Mucosa of descending colon (tissue), 3 donors: Measurements from ENCODE around the gene ATF2. TPM values are rescaled to one million over a fixed set of nuclear protein-coding genes. Genes with fewer than 3 reads are reported as not detected.

ENCODE experiments used
- ATAC-seq: fragments of 200-7000 bp; cut with Tn5 transposase; one replicate; pipeline ENCODE4 v1.9.1; 2020; ENCODE audit warnings: mild to moderate bottlenecking, moderate library complexity
- DNase-seq, 3 donors: peaks; one replicate each; pipeline ENCODE4 v3.0.0-alpha.2; 2020
- H3K36me3 ChIP-seq: fragments of 200-600 bp; one replicate; pipeline ENCODE4 v1.8.0; 2021; ENCODE audit warnings: low read depth, mild to moderate bottlenecking
- H3K4me1 ChIP-seq: fragments of 200-600 bp; one replicate; pipeline ENCODE4 v1.8.0; 2021; ENCODE audit warnings: low read depth, mild to moderate bottlenecking
- H3K4me3 ChIP-seq: fragments of 200-600 bp; one replicate; pipeline ENCODE4 v1.8.0; 2021; ENCODE audit warnings: mild to moderate bottlenecking
- H3K9me3 ChIP-seq: fragments of 200-600 bp; one replicate; pipeline ENCODE4 v1.8.0; 2021; ENCODE audit warnings: mild to moderate bottlenecking
- intact Hi-C, 2 donors: fragments of 100-400 bp; cut with DNase I in 1 of 2; cut with micrococcal nuclease in 1 of 2; formaldehyde crosslinking; loops; one replicate each; pipeline versions ENCODE4 v1.11.0 to v1.11.1; 2022; cut with DNase I, micrococcal nuclease
- total RNA-seq, 3 donors: library from RNA; stranded (reverse); fragmentation: NEBNext Ultra II Directional in 2 of 3; extraction: Animal tissue kit (Norgen Biotek cat#: 25700) in 2 of 3; gene quantifications; one replicate each; pipeline versions ENCODE4 v1.2.1 to v1.2.4, GENCODE V29; 2021 to 2023
- TF ChIP-seq, protein P1 (sequence below): fragments of 200-600 bp; IDR thresholded peaks from one replicate; pipeline ENCODE4 v1.8.0; 2022; ENCODE audit warnings: antibody characterized with exemption, mild to moderate bottlenecking
- donor health status: DM: no; HTN: no; CAD: no; lungs with moderate emphysema.
- donor health status: DM: no; HTN: no; CAD: no.
- donor health status: DM: no; HTN: yes; CAD: no.

Gene ATF2
- total RNA-seq, 3 donors from 2014 or later: 43.3 to 50.3 (median 44.7) TPM

DNA sequence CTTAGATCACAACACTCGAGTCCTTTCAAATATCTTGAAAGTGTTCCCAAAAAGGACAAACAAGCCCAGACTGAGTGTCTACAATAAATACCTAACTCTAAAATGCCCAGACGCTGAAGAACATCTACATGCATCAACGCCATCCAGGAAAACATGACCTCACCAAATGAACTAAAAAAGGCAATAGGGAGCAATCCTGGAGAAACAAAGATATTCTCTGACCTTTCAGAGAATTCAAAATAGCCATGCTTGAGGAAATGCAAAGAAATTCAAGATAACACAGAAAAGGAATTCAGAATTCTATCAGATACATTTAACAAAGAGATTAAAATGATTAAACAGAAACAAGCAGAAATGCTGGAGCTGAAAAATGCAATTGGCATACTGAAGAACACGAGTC lies 101.6 kb downstream of the ATF2 start:
- no peak for ATAC-seq
- intact Hi-C loops: no loop called here

DNA sequence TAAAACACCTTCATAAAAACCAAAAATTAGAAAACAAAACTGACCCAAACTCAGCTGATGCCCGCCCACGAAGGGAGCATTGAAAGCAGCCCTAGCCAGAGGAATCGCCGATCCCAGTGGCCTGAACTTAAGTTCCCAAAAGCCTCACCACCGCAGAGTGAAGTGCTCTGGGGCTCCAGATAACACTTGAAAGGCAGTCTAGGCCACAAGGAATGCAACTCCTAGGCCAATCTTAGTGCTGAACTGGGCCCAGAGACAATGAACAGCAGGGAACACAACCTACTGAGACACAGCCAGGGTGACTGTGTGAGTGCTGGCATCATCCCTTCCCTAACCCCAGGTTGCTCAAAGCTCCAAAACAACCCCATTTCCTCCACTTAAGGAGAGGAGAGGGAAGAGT lies 103.2 kb downstream of the ATF2 start:
- TF ChIP-seq, protein P1, sequence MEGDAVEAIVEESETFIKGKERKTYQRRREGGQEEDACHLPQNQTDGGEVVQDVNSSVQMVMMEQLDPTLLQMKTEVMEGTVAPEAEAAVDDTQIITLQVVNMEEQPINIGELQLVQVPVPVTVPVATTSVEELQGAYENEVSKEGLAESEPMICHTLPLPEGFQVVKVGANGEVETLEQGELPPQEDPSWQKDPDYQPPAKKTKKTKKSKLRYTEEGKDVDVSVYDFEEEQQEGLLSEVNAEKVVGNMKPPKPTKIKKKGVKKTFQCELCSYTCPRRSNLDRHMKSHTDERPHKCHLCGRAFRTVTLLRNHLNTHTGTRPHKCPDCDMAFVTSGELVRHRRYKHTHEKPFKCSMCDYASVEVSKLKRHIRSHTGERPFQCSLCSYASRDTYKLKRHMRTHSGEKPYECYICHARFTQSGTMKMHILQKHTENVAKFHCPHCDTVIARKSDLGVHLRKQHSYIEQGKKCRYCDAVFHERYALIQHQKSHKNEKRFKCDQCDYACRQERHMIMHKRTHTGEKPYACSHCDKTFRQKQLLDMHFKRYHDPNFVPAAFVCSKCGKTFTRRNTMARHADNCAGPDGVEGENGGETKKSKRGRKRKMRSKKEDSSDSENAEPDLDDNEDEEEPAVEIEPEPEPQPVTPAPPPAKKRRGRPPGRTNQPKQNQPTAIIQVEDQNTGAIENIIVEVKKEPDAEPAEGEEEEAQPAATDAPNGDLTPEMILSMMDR: no peak
- H3K36me3 ChIP-seq: no peaks in the 10 kb centered on the region
- no peak for DNase-seq
- intact Hi-C loops: no loop called here
- H3K4me1 ChIP-seq: no peaks in the 10 kb centered on the region
- no peak for ATAC-seq
- H3K4me3 ChIP-seq: no peak overlapping the region
- no peaks in the 10 kb centered on the region for H3K9me3 ChIP-seq

More for the DNA sequence above, 101.6 kb downstream of the ATF2 start:
- no peak for DNase-seq
- no peaks in the 10 kb centered on the region for H3K9me3 ChIP-seq
- TF ChIP-seq, protein P1: no peak
- no peaks in the 10 kb centered on the region for H3K36me3 ChIP-seq
- H3K4me1 ChIP-seq: no peaks in the 10 kb centered on the region
- no peak overlapping the region for H3K4me3 ChIP-seq

DNA sequence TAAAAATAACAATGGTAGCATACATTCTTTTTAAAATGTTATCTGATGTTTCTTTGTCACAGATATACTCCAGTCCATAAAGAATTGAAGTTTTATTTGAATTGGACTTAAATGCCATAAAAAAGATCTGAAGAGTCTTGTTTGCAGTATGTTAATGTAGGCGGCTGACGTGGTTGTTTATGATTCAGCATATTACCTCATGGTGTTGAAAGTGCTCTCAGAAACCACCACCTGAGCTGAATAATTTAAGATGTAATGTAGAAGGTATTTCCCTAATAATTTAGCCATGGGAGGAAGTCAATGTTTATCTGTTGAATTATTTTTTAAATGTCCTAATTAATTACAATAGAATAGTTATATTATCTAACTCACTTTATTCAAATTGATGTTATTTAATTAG lies 104.3 kb downstream of the ATF2 start:
- H3K9me3 ChIP-seq: no peaks in the 10 kb centered on the region
- intact Hi-C loops: no loop called here
- TF ChIP-seq, protein P1: no peak
- no peaks in the 10 kb centered on the region for H3K36me3 ChIP-seq
- no peak overlapping the region for H3K4me3 ChIP-seq
- DNase-seq: no peak
- no peak for ATAC-seq
- H3K4me1 ChIP-seq: no peaks in the 10 kb centered on the region

DNA sequence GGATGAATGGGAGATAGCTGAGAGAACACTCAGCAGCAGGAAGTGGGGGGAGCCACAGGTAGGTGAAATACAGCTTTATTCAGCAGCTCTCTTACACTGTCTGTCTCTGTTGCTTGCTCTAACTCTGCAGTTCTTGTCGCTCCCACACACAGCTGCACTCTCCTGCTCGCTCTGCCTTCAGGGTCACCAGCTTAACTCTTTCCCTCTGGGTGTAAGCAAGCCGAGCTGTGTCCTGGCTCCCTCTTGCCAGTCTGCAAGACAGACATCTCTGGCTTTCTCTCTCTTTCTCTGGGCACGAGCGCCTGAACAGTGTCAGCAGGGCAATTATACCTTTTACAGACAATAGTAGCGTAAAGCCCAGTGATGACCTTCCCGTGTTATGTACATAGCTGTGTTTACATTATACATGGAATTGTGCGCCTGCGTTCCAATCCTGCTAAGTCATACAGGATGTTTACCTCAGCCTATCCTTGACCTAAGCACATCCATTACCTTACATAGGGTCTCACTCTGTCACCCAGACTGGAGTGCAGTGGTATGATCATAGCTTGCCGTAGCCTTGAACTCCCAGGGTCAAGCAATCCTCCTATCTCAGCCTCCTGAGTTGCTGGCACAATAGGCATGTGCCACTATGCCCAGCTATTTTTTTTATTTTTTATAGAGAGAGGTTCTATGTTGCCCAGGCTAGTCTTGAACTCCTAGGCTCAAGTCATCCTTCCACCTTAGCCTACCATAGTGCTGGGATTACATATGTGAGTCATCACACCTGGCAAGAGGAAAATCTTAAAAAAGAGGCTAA lies 105.0 kb downstream of the ATF2 start:
- ATAC-seq (no peak), DNase-seq (no peak)
- Histone ChIP-seq H3K36me3 (no peaks in the 10 kb centered on the region), H3K9me3 (no peaks in the 10 kb centered on the region), H3K4me1 (no peaks in the 10 kb centered on the region), H3K4me3 (no peak overlapping the region)
- intact Hi-C loops: no loop called here
- TF ChIP-seq, protein P1: no peak

DNA sequence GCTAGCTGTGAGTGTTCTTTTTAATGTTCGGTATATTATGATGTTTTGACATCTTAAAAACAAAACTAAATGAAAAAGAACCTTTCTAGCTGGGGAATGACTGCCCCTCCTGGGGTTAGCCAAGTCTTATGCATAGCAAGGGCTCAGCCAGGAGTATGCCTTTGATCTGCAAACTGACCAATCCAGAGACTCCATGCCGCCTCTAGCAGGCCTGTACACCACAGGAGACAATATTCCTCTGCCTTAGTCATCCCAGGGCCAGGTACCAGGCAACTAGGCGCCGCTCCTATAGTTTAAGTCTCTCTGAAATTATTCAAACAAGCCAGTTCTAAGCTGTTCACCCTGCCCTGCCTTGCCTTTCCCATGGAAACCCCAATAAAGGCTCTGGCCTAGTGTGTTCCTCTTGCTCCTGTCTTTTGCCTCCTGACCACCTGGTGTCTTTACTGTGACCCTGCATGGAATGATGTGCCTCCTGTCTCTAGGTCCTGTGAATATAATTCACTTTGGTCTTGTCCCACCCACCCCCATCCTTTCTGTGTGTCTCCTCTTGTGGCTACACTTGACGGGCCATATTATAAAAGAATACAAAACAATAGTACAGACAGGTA lies 110.8 kb downstream of the ATF2 start:
- Histone ChIP-seq H3K4me3 (no peak overlapping the region), H3K9me3 (no peaks in the 10 kb centered on the region), H3K36me3 (no peaks in the 10 kb centered on the region), H3K4me1 (no peaks in the 10 kb centered on the region)
- TF ChIP-seq, protein P1: no peak
- DNase-seq: no peak
- no peak for ATAC-seq
- intact Hi-C loops: no loop called here
